Common myeloid progenitor, CD34-positive (primary cell): ENCODE data around the gene ATG9A.

Experiments
- CTCF ChIA-PET: fragments of 350-600 bp; sonication (Branson Sonifier 250); formaldehyde crosslinking; loops from one replicate; lab custom pipeline; 2021; ENCODE audit warnings: antibody characterized with exemption; lab: Charles Lee
- POLR2A ChIA-PET: fragments of 350-600 bp; sonication (Branson Sonifier 250); formaldehyde crosslinking; loops from one replicate; lab custom pipeline; 2021; ENCODE audit warnings: antibody characterized with exemption; lab: Charles Lee
- DNase-seq, 3 donors: peaks; one replicate each; pipeline versions ENCODE4 v3.0.0 to v3.0.0-alpha.2; 2013
- H3K27ac ChIP-seq, 2 experiments: 1 replicate in 1 of 2; 2 replicates in 1 of 2; pipeline ENCODE4 v1.7.0; 2013; ENCODE audit warnings: inconsistent platforms in 2 of 2, low read length in 2 of 2, mild to moderate bottlenecking in 2 of 2, low read depth in 1 of 2, moderate library complexity in 1 of 2; ENCODE audit not compliant: severe bottlenecking in 2 of 2, insufficient read depth in 1 of 2, poor library complexity in 1 of 2
- H3K27me3 ChIP-seq, 5 experiments: replicated peaks in 2 of 5; 1 replicate in 3 of 5; 2 replicates in 2 of 5; pipeline versions ENCODE4 v1.6.1 to v1.7.0; 2013; ENCODE audit warnings: low read length in 4 of 5, mild to moderate bottlenecking in 2 of 5, moderate library complexity in 2 of 5, inconsistent platforms in 1 of 5; ENCODE audit not compliant: insufficient read depth in 5 of 5, control insufficient read depth in 4 of 5
- H3K36me3 ChIP-seq, 4 experiments: 1 replicate in 2 of 4; 2 replicates in 2 of 4; pipeline versions ENCODE4 v1.6.1 to v1.7.0; 2013; ENCODE audit warnings: low read length in 3 of 4, control low read depth in 1 of 4, mild to moderate bottlenecking in 1 of 4; ENCODE audit not compliant: control insufficient read depth in 4 of 4, insufficient read depth in 4 of 4
- H3K4me1 ChIP-seq, 4 experiments: 1 replicate in 3 of 4; 2 replicates in 1 of 4; pipeline versions ENCODE4 v1.6.1 to v1.7.1; 2013; ENCODE audit warnings: low read length in 3 of 4, mild to moderate bottlenecking in 3 of 4, control low read depth in 1 of 4, inconsistent platforms in 1 of 4, moderate library complexity in 1 of 4; ENCODE audit not compliant: control insufficient read depth in 4 of 4, insufficient read depth in 4 of 4; ENCODE audit errors: control extremely low read depth in 1 of 4
- H3K4me3 ChIP-seq, 7 experiments: 1 replicate in 4 of 7; 2 replicates in 3 of 7; pipeline versions ENCODE4 v1.5.1 to v1.7.0; 2013; ENCODE audit warnings: mild to moderate bottlenecking in 7 of 7, low read length in 6 of 7, moderate library complexity in 6 of 7, inconsistent platforms in 2 of 7, low read depth in 2 of 7, control low read depth in 1 of 7; ENCODE audit not compliant: insufficient read depth in 4 of 7, control insufficient read depth in 1 of 7; ENCODE audit errors: extremely low read depth in 1 of 7
- H3K9me3 ChIP-seq, 5 experiments: 1 replicate in 4 of 5; 2 replicates in 1 of 5; pipeline versions ENCODE4 v1.6.1 to v1.7.1; 2013; ENCODE audit warnings: low read length in 4 of 5, mild to moderate bottlenecking in 2 of 5, inconsistent platforms in 1 of 5, low read depth in 1 of 5, moderate library complexity in 1 of 5; ENCODE audit not compliant: control insufficient read depth in 4 of 5, insufficient read depth in 2 of 5; ENCODE audit errors: control extremely low read depth in 1 of 5
- WGBS: methylation state at CpG from one replicate; pipeline ENCODE4 v1.1.5; 2013; ENCODE audit not compliant: insufficient coverage; 5-methylcytosine and 5-hydroxymethylcytosine counted together

ATG9A gene

DNA sequence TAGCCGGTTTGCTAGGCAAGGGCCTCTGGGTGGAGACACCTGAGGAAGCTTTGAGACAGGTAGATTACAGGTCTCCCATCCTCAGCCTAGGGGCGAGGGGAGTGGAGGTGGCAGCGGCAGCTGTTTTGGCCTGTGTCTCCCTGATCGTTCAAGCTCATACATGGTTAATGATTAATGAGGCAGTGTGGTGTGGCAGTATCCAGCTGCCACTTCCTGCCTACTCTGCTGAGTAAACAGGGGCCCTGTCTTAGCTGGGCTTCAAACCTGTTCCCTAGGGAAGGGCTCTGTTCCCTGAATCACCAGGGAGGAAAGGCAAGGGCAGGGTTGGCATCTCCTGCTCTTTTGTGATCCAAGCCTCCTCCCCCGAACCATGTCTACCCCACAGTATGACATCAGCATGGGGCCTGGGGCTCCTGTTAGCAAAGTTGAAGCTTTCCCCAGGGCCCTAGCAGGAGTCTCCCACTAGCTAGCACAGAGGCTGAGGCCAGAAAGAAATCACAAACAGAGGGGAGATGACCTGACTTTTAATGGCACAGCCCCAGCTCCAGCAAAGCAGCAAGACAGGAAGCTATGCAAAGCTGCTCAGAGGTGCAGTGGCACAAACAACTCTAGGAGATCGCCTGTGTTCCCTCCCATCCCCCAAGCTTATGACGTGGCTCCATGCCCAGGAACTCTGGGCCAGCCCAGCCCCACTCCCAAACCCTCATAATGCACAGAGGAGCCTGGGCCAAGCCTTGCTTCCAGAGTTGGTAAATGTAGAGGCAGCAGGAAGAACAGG, 20.0 kb upstream of the ATG9A start:
- Histone ChIP-seq H3K27ac (peak overlapping the region; percentile 3 to 46), H3K4me1 (peaks cover 45 to 92% (median 89%) of the 10 kb centered on the region in 4 experiments), H3K27me3 (peaks cover 0 to 4% (median 0%) of the 10 kb centered on the region in 5 experiments), H3K9me3 (no peaks in the 10 kb centered on the region), H3K4me3 (peak overlapping the region in 5 of 7 experiments; percentile 22 to 50 (median 44)), H3K36me3 (peaks cover 0 to 22% (median 13%) of the 10 kb centered on the region in 4 experiments)
- DNase-seq = peak in 2 of 3 donors; percentile 57 to 70
- 0% methylated on average over 4 of the region's 7 CpGs for WGBS
- POLR2A ChIA-PET = interaction anchor here (1.0 kb wide), 1 partner anchor 46 kb away, joined by 3 read pairs; no protein-coding TSS in a partner anchor
- CTCF ChIA-PET = interaction anchor here (0.6 to 4.1 kb wide), 15 partner anchors 12 to 176 kb away, joined by 3 to 27 read pairs (median 4); no protein-coding TSS in a partner anchor

DNA sequence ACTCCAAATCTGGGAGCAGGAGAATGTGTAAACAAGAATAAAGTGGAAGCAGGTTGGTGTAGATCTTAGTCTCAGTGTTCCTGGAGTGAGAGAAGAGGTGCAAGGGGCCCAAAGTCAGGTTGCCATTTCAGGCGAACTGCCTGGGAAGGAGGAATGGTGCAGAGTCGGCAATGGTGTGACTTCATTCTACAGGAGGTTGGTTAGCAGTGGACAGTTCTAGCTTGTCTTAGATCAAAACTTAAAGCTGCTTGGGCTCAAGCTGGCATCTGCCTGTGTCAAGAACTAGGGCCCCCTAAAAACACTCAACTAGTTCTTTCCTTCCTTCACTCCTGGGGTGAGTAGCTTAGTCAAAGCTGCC, 19.4 kb upstream of the ATG9A start:
- Histone ChIP-seq H3K4me3 (peak overlapping the region in 4 of 7 experiments; percentile 37 to 50 (median 46)), H3K4me1 (peaks cover 48 to 89% (median 87%) of the 10 kb centered on the region in 4 experiments), H3K27ac (peak overlapping the region; percentile 3 to 46), H3K36me3 (peaks cover 0 to 22% (median 13%) of the 10 kb centered on the region in 4 experiments), H3K27me3 (peaks cover 0 to 2% (median 0%) of the 10 kb centered on the region in 5 experiments), H3K9me3 (no peaks in the 10 kb centered on the region)
- WGBS = 64% methylated on average over 2 of the region's 2 CpGs
- POLR2A ChIA-PET = interaction anchor here (1.0 to 1.2 kb wide), 2 partner anchors 19 to 46 kb away, joined by 3 to 4 read pairs; partner anchors contain the start of genes ANKZF1 and ATG9A
- CTCF ChIA-PET = interaction anchor here (0.6 to 4.1 kb wide), 16 partner anchors 10 to 176 kb away, joined by 3 to 27 read pairs (median 4); no protein-coding TSS in a partner anchor
- DNase-seq = no peak

DNA sequence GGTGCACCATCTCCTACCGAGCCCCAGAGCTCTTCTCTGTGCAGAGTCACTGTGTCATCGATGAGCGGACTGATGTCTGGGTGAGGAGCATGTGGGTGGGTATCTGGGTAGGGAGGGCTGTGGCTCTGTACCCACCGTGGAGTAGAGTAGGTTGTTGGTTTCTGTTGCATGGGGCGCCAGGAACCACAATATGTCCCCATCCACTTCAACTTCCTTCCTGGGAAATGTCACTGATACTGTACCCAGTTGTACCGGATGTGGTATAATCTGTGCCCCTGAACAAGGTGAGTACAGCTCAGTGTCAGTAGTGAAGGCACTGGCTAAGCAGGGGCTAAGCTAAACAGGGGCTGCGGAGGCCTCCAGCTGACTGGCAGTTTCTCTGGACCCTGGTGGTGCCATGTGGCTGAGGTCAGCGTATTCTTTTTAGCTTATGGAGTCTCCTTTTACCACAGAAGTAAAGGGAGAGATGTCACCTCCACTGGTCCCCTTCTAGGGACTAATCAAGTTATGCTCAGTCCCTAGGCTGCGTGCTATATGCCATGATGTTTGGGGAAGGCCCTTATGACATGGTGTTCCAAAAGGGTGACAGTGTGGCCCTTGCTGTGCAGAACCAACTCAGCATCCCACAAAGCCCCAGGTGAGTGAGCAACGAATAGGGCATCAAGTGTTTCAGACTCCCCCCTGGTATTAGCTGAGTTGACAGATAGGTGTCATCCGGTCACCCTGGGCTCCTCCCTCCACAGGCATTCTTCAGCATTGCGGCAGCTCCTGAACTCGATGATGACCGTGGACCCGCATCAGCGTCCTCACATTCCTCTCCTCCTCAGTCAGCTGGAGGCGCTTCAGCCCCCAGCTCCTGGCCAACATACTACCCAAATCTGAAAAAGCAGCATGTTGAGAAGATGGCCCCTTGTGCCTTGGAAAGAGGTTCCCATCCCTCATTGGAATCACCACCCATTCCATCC, 18.5 kb upstream of the ATG9A start:
- Histone ChIP-seq H3K9me3 (no peaks in the 10 kb centered on the region), H3K4me3 (peak overlapping the region in 1 of 7 experiments; percentile 35), H3K27me3 (no peaks in the 10 kb centered on the region), H3K4me1 (peaks cover 48 to 83% (median 80%) of the 10 kb centered on the region in 4 experiments), H3K27ac (no peak overlapping the region), H3K36me3 (peaks cover 0 to 22% (median 13%) of the 10 kb centered on the region in 4 experiments)
- CTCF ChIA-PET = interaction anchor here (0.6 to 4.1 kb wide), 13 partner anchors 8 to 75 kb away, joined by 3 to 27 read pairs (median 3); no protein-coding TSS in a partner anchor
- POLR2A ChIA-PET = interaction anchor here (1.2 kb wide), 1 partner anchor 18 kb away, joined by 4 read pairs; the partner anchor contains the start of genes ANKZF1 and ATG9A
- DNase-seq = peak in 2 of 3 donors; percentile 74 to 79
- WGBS = 80% methylated on average over 10 of the region's 17 CpGs

DNA sequence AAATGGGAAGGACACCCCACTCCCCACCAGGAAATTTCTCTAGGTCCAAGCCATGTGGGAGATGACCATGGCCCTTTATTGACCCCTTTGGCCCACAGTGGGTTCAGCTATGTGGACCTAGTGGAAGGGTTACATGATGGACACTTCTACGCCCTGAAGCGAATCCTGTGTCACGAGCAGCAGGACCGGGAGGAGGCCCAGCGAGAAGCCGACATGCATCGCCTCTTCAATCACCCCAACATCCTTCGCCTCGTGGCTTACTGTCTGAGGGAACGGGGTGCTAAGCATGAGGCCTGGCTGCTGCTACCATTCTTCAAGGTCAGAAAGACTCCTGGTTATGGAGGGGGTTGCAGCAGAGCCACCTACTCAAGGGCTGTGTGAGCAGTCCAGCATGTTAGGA, 17.1 kb upstream of the ATG9A start:
- POLR2A ChIA-PET = interaction anchor here (1.8 kb wide), 1 partner anchor 70 kb away, joined by 4 read pairs; the partner anchor contains the start of gene CNPPD1
- WGBS = 99% methylated on average over 10 of the region's 10 CpGs
- no peaks in the 10 kb centered on the region for H3K9me3 ChIP-seq
- H3K4me3 ChIP-seq = peak overlapping the region in 2 of 7 experiments; percentile 19 to 91
- no peak for DNase-seq
- H3K27ac ChIP-seq = no peak overlapping the region
- peaks cover 0 to 20% (median 13%) of the 10 kb centered on the region in 4 experiments for H3K36me3 ChIP-seq
- H3K4me1 ChIP-seq = peaks cover 48 to 70% (median 69%) of the 10 kb centered on the region in 4 experiments
- no peaks in the 10 kb centered on the region for H3K27me3 ChIP-seq
- CTCF ChIA-PET = interaction anchor here (0.8 to 2.6 kb wide), 5 partner anchors 10 to 87 kb away, joined by 3 to 24 read pairs (median 9); partner anchors contain the start of genes ANKZF1, ATG9A and DNAJB2

DNA sequence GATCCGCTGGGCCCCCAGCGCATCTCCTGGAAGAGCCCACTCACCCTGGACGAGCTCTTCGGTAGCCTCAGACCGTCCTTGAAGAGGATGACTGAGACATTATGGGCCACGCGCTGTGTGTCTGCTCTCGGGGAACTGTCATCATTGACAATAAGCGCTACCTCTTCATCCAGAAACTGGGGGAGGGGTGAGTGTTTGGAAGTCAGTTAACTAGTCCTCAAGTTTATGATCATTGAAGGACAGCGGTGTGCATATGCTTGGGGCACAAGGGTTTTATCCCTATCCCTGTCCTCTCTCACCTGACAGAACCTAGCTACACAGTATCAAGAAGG, 16.4 kb upstream of the ATG9A start:
- peak overlapping the region; percentile 80 to 94 for H3K27ac ChIP-seq
- H3K4me1 ChIP-seq = peaks cover 48 to 70% (median 66%) of the 10 kb centered on the region in 4 experiments
- H3K9me3 ChIP-seq = no peaks in the 10 kb centered on the region
- H3K27me3 ChIP-seq = no peaks in the 10 kb centered on the region
- peaks cover 0 to 14% (median 11%) of the 10 kb centered on the region in 4 experiments for H3K36me3 ChIP-seq
- CTCF ChIA-PET = interaction anchor here (0.8 to 2.6 kb wide), 8 partner anchors 9 to 87 kb away, joined by 3 to 24 read pairs (median 9); partner anchors contain the start of genes ANKZF1, ATG9A, DNAJB2 and TUBA4A
- POLR2A ChIA-PET = interaction anchor here (0.9 to 1.9 kb wide), 4 partner anchors 16 to 70 kb away, joined by 3 to 12 read pairs (median 4); partner anchors contain the start of genes ANKZF1, ATG9A and CNPPD1
- WGBS = 10% methylated on average over 7 of the region's 10 CpGs
- H3K4me3 ChIP-seq = peak overlapping the region; percentile 50 to 96 (median 91)
- DNase-seq = no peak
